Measurements from ENCODE around the gene JOSD2. TPM values are rescaled to one million over a fixed set of nuclear protein-coding genes. Genes with fewer than 3 reads are reported as not detected.
A peak's percentile ranks its signal among the peaks of the same experiment; 100 is the strongest.

The JOSD2 gene
- total RNA-seq, 2 donors from 2014 or later, result 32.7 to 35.6 TPM

GRCh38 chr19:50500753-50501151 lies 10.2 kb downstream of the JOSD2 start:
- intact Hi-C loops (cut with DNase I, micrococcal nuclease), result no loop called here
- no peak for DNase-seq
- ATAC-seq, result peak; percentile 26

- peak; percentile 41 for ATAC-seq
- intact Hi-C loops (cut with DNase I, micrococcal nuclease), result no loop called here
- DNase-seq, result no peak
Measured at GRCh38 chr19:50500060-50500752, 10.8 kb downstream of the JOSD2 start.

- no peak for DNase-seq
- intact Hi-C loops (cut with DNase I, micrococcal nuclease), result no loop called here
- ATAC-seq, result no peak
Measured at GRCh38 chr19:50498219-50499056, 12.6 kb downstream of the JOSD2 start.

- no peak for DNase-seq
- no peak for ATAC-seq
- intact Hi-C loops (cut with DNase I, micrococcal nuclease), result no loop called here
Measured at GRCh38 chr19:50497022-50497405, 14.0 kb downstream of the JOSD2 start.

- ATAC-seq (no peak), DNase-seq (no peak)
Measured at GRCh38 chr19:50496189-50497021, 14.6 kb downstream of the JOSD2 start.

GRCh38 chr19:50495020-50495531 lies 15.9 kb downstream of the JOSD2 start:
- no peak for DNase-seq
- no peak for ATAC-seq

More at GRCh38 chr19:50496189-50497021, 14.6 kb downstream of the JOSD2 start:
- intact Hi-C loops (cut with DNase I, micrococcal nuclease), result no loop called here

GRCh38 chr19:50494186-50495019 lies 16.6 kb downstream of the JOSD2 start:
- DNase-seq, result no peak
- no peak for ATAC-seq
- intact Hi-C loops (cut with DNase I, micrococcal nuclease), result no loop called here

More at GRCh38 chr19:50495020-50495531, 15.9 kb downstream of the JOSD2 start:
- intact Hi-C loops (cut with DNase I, micrococcal nuclease), result no loop called here

GRCh38 chr19:50493171-50493570 lies 17.8 kb downstream of the JOSD2 start:
- ATAC-seq (no peak), DNase-seq (no peak)
- intact Hi-C loops (cut with DNase I, micrococcal nuclease), result no loop called here

- ATAC-seq (peak; percentile 66), DNase-seq (no peak)
- intact Hi-C loops (cut with DNase I, micrococcal nuclease), result no loop called here
Measured at GRCh38 chr19:50492303-50493052, 18.5 kb downstream of the JOSD2 start.

GRCh38 chr19:50490991-50491472 lies 20.0 kb downstream of the JOSD2 start:
- ATAC-seq (no peak), DNase-seq (no peak)
- intact Hi-C loops (cut with DNase I, micrococcal nuclease), result no loop called here

GRCh38 chr19:50490411-50490811 lies 20.6 kb downstream of the JOSD2 start:
- intact Hi-C loops (cut with DNase I, micrococcal nuclease), result no loop called here
- DNase-seq (no peak), ATAC-seq (no peak)

- no peak for DNase-seq
- no peak for ATAC-seq
- intact Hi-C loops (cut with DNase I, micrococcal nuclease), result no loop called here
Measured at GRCh38 chr19:50489461-50490011, 21.5 kb downstream of the JOSD2 start.

- intact Hi-C loops (cut with DNase I, micrococcal nuclease), result no loop called here
- DNase-seq (no peak), ATAC-seq (no peak)
Measured at GRCh38 chr19:50488389-50489194, 22.4 kb downstream of the JOSD2 start.

- no peak for ATAC-seq
- DNase-seq, result peak in 1 of 2 donors; percentile 40
Measured at GRCh38 chr19:50486823-50487515, 24.0 kb downstream of the JOSD2 start.

GRCh38 chr19:50485284-50485955 lies 25.6 kb downstream of the JOSD2 start:
- DNase-seq, result no peak
- no peak for ATAC-seq
- intact Hi-C loops (cut with DNase I, micrococcal nuclease), result no loop called here

More at GRCh38 chr19:50486823-50487515, 24.0 kb downstream of the JOSD2 start:
- intact Hi-C loops (cut with DNase I, micrococcal nuclease), result no loop called here
